ENCODE measurements around the gene ALKAL2.
A peak's percentile ranks its signal among the peaks of the same experiment; 100 is the strongest.
"Not testable (repeated sequence)": the region's sequence is repeated elsewhere in the genome, so short reads cannot be mapped to it uniquely, and the experiment has no call there.

The ALKAL2 gene, protein sequence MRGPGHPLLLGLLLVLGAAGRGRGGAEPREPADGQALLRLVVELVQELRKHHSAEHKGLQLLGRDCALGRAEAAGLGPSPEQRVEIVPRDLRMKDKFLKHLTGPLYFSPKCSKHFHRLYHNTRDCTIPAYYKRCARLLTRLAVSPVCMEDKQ

DNA sequence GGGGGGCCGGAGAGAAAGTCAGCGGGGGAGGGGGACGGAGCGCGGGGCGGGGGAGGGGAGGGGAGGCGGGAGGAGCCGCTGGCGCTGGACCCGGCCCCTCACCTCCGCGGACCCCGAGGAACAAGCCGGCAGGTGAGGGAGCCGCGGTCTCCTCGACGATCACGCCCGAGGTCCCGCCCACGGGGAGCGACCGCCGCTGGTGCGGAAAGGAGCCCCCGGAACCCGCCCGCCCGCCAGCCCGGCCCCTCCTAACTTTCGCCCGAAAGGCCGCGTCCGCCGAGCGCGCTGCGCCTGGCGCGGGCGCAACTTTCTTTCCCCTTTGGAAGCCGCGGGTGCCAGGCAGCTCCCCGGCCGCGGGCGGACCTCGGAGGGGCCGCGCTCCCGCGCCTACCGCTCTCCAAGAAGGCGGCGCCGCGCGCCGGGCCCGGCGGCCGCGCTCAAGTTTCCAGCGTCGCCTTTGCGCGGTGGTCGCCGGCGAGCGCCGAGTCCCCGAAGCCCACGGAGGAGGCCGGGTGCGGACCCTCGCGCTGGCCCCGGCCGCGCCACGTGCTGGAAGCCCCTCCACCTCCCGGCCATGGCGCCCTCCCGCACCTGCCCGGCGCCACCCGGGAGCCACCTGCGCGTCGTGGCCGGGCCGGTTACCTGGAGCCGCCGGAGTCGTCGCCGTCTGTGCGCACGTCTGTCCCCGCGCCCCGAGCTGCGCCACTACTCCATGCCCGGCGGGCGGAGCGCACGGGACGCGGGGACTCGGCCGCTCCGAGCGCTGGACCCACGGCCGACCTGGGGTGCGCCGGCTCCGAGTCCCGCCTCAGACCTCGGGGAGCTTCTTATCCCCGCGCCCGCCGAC, at the start of gene ALKAL2:
Gene ALKAL2 (minus strand): TSS at position 181 of the 847 bp plus-strand sequence. CDS start 256 bp downstream, outside the sequence.
- DNase-seq, result no peak

DNA sequence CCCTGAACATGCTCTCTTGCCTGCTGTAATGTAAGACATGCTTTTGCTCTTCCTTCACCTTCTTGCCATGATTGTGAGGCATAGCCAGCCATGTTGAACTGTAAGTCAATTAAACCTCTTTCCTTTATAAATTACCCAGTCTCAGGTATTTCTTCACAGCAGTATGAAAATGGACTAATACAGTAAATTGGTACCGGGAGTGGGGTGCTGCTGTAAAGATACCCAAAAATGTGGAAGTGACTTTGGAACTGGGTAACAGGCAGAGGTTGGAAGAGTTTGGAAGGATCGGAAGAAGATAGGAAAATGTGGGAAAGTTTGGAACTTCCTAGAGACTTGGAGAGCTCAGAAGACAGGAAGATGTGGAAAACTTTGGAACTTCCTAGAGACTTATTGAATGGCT, 49.1 kb upstream of the ALKAL2 start:
- not testable (repeated sequence) for DNase-seq

DNA sequence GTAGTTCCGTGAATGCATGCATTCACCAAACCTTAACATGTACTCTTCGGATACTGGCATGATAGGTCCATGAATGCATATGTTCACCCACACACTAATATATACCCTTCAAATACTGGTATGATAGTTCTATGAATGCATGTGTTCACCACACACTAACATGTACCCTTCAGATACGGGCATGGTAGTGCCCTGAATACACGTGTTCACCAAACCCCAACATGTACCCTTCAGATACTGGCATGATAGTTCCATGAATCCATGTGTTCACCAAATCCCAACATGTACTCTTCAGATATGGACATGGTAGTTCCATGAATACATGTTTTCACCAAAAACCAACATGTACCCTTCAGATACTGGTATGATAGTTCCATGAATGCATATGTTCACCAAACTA, 48.5 kb upstream of the ALKAL2 start:
- DNase-seq, result no peak

DNA sequence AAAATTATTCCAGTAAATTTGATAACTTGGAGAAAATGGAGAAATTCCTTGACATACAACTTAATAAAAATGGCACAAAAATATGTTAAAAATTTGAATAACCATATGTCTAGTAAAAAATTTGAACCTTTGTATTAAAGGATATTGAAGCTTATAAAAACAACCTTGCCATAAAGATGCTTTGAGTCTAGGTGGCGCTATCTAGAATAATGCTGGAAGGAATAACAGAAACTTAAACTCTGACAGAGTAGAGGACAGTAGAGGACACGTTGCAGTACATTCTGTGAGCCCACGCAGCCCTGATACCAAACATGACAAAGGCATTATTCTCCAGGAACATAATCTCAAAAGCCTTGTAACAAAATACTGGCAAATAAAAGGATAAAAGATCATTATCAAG, 44.7 kb upstream of the ALKAL2 start:
- DNase-seq, result no peak

DNA sequence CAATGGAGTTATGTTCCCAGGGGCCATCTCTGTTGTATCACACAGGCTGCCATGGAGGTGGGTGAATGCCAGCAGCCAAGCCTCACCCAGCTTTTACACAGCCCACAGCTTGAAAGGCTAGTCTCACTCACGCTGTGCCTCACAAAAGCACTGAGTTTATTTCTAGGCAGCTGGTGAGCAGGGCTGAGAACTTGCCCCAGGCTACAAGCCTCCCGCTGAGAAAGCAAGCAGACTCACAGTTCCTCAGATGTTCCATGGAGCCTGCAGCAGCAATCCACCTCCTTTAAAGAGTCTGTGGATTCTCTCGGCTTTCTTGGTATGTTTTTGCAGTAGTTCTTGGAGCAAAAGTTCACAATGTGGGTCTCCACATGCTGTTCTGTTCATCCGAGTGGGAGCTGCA, 40.9 kb upstream of the ALKAL2 start:
- DNase-seq, result no peak

DNA sequence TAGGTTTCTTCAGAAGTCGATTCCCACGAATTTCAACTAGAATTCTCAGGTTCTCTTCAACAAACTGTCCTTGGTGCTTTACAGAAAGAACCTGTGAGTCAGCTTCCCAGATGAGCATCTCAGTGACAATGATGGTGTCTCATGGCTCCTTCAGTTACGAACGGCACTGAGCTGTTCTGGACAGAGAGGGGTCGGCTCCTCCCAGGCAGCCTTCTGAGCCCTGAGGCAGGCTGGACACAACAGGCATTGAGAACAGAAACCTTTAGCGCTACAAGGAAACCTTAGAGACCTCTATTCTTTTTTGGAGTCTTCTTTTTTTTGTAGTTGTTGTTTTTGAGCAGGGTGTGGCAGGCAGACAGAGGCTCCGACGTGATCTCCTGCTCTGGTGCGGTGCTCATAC, 35.1 kb upstream of the ALKAL2 start:
- no peak for DNase-seq

DNA sequence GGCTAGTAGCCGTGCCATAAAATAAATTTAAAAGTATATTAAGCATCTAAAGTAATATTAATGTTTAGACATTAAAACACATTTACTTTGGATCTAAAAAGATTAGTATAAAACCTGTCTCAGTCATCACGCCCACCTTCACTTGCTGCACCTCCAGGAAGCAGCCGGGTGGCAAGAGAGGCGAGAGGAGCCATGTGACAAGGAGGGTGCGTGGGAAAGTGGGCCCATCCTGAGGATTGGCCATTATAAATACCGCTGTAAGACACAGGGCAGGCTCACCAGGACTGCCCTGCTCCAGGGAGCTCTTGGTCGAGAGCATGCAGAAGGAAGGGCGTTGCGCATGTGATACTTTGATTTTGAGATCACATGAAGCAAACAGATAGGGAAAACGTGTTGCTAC, 34.4 kb upstream of the ALKAL2 start:
- no peak for DNase-seq

DNA sequence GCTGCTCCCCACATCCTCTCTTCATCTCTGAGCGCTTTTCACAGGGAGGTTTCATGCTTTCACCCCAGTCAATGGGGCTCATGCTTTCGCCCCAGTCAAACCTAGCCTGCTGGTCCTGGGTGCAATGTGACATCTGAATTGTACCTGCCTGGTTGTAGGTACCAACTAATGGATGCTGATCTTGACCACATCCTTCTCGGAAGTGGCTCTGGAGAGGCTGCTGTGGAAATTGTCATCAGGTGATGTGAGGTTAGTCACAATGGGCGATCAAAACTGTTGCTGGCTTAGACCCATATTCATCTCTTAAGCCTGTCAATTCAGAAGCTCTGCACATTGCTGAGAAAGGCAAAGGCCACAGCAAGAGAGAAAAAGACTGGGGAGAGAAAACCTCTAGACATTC, 32.7 kb upstream of the ALKAL2 start:
- no peak for DNase-seq

DNA sequence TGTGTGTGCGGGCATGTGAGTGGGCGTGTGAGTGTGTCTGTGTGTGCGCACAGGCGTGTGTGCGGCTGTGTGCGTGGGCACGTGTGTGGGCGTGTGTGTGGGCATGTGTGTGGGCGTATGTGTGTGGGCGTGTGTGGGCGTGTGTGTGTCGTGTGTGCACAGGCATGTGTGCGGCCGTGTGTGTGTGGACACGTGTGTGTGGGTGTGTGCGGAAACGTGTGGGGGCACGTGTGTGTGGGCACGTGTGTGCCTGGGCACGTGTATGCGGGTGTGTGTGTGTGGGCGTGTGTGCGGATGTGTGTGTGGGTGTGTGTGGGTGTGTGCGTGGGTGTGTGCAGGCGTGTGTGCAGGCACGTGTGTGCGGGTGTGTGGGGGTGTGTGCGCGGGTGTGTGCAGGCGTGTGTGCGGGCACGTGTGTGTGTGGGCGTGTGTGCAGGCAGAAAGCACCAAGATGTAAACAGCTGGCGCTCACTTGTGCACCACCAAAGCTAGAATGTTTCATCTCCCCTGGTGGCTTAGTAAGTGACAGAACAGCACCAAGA, 31.2 kb upstream of the ALKAL2 start:
- DNase-seq, result peak; percentile 2 to 6

DNA sequence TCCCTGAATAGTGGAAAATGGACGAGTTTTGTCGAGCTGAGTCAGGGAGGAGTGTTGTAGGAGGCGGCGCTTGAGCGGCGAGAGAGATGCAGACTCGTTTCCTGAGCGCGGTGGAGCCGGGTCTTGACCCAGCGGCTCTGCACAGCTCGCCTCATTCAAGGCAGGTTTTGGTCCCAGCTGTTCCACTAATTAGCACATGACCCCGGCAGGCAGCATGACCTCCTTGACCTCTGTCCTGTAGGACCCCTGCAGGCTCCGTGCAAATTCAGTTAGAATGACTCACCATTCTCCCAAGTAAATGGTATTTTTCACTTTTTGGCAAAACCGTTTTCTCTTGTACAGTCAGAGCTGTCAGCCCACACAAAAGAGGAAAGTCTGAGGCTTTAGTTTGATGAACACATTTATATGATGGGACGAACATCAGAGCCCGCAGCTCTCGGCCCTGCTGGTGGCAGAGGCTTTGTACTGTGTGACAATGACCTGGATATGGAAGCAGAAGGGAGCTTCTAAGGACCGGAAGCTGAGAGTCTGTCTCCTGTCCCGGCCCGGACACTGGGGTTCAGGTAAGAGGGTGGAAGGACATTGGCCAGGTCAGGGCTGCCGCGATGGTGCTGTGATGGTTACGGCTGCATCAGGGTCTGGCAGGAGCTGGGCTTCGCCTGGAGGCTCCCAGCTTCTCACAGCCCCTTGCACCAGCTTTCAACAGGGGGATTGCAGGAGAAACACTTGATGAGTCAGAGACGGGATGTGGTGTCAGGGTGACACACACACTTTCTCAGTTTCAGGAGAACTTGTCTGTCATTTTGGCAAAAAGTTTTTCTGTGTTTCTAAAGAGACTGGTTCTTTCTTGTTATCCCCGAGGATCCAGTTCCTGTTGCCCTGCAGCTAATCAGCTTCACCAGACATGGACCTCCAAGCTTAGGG, 29.9 kb upstream of the ALKAL2 start:
- peak; percentile 20 to 26 for DNase-seq

DNA sequence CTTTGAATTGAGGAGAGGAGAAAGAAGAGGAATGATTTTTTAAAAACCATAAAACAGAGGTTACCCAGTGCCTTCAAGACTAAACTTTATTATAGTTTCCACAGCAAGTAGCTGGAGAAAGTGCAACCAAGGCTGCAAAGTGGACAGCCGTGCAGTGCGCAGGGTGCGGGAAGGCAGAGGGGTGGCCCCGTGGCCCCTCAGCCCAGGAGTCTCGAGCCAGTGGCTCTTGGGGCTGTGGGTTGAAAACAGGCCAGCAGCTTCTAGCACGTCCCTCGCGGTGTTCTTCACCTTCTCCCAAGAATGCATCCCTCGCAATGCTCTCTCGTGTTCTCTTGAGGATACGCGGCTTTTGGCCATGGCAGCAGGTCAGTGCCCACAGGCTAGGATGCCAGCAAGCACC, 28.5 kb upstream of the ALKAL2 start:
- DNase-seq, result no peak

DNA sequence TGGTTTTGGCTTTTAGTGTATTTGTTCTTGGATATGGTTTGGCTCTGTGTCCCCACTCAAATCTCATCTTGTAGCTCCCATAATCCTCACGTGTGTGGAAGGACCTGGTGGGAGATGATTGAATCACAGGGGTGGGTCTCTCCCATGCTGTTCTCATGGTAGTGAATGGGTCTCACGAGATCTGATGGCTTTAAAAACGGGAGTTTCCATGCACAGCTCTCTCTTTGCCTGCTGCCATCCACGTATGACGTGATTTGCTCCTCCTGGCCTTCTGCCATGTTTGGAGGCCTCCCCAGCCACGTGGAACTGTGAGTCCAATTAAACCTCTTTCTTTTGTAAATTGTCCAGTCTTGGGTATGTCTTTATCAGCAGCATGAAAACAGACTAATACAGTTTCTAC, 28.0 kb upstream of the ALKAL2 start:
- not testable (repeated sequence) for DNase-seq

DNA sequence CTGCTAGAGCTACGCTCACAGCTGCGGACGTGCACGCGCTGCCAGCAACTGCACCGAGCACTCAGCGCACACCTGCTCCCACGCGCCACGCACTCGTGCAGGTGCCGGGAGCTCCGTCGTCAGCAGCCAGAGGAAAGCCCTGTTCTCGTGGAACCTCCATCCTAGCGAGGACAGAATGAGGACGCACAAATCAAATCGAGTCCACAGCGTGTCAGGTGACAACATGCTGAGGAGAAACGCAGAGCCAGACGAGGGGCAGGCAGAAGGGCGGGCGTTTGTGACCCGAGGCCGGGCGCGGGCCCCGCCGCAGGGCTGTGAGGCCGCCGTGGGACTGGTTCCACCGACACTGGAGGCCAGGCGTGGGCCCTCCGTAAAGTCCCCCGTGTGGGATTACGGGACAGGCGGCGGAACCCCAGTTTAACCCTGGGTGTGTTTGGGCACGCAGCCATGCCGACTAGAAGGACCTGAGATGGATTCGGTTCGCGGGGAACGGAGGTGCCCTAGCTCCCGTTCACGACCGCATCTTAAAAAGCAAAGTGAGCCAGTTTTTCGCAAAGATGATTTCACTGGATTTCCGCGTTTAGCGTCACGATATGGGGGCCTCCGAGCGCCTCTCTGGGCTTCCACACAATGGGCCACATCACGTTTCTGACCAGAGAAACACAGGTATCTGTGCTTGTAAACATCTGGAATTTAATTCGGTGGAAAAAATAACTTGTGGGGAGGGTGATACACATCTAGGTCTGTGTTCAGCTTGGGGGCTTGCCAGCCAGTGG, 26.9 kb upstream of the ALKAL2 start:
- DNase-seq, result no peak

DNA sequence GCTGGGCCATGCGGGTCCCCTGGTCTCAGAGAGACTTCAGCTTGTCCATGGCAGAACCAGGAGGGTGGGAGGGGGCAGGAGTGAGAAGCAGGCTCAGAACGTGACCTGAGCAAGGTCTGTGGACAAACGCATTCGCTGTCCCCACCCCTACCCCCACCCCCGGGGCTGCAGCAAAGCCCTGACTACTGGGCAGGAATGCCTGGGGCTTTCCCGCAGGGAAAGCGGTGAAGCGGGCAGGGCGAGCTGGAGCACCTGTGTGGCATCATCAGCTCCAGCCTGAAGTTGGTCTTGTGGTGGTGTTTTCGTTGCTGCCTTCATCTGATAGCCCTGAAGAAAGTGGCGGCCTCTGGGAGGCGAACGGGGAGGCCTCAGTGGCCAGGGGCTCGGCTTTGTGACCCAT, 26.1 kb upstream of the ALKAL2 start:
- DNase-seq, result no peak

DNA sequence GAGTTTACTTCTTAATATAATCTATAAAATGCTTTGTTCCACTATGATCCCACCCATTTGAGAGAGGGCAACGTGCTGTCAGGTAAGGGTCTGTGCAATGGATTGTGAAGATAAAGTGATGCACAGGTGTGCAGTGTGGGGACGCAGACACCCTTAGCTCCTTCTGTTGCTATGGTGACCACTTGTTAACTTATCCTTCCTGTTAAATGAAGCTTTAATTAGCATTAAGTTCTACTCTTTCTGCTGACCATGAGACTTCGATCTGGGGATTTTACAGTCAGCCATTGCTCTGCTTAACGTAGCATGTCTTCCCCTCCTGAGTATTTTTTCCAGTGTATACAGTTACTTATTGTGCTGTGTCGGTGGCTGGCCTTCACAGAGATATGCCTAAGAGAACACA, 23.1 kb upstream of the ALKAL2 start:
- no peak for DNase-seq

DNA sequence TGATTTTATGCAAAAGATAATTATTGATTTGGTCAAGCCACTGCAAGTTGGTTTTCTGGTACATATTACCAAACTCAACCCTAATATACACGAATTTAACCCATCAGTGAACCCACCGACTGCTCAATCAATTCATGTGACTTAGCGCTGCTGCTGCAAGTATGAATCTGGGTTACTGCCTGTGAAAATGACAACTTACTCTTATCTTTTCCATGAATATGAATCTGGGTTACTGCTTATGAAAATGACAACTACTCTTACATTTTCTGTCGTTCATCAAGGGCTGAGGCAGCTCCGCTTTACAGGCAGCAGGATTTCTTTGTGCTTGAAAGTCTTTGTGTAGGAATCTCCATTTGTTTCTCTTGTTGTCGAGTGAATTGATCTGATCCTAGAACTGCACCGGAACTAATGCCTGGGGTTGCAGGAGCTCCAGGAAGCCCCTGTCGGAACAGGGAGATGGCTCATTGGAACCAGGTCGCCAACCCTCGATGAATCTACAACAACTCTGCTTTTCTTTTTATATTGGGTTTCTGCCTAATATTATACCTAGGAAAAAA, 22.1 kb upstream of the ALKAL2 start:
- DNase-seq, result no peak

DNA sequence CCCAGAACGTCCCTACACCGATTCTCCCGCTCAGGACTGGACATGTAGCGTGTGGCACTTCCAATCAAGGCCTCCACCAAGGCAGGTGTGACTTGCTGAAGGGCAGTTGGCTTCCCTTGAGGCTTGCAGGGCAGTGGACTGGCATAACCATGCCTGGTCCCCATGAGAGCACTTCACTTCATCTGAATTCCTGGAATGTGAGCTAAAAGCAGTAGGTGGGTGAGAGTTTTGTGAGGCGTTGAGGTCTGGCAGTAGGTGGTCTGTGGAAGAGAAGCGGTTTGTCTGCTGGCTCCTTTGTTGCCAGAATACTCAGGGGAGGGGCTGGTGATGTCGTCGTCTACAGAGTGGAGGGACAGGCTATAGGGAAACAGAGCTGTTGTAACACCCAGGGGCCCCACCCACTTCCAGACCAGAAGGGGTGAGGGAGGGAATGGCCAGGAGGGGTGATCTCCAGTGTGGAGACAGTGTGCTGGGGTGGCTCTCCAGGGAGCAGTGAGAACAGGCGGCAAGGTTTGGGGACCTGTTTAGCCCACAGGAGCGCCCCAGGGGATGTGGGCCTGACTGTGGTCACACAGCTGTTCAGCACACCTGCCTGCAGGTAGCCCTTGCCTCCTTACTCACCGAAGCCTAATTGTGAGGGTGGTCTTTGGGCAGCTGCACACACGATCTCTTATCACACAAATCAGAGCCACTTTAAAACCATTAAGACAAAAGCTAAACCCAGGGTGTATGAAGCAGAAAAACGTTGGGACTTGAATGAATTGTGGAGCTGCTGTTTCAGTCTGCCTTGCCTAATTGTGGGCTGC, 21.5 kb upstream of the ALKAL2 start:
- no peak for DNase-seq

DNA sequence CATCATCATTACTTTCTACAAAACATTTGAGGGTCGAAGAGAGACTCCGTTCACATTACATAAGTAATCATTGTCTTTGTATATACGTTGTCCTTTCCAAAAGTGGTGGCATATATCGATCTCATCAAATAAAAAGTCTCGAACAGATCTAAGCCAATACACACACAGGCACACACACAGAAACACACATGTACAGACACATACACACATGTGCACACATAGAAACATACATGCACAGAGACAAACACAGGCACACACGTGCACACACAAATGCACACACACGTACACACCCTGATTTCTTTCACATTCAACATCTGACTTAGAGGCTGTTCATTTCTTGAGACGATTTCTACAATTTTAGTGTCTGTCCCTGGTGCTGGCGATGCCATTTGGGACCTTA, 17.5 kb upstream of the ALKAL2 start:
- no peak for DNase-seq

DNA sequence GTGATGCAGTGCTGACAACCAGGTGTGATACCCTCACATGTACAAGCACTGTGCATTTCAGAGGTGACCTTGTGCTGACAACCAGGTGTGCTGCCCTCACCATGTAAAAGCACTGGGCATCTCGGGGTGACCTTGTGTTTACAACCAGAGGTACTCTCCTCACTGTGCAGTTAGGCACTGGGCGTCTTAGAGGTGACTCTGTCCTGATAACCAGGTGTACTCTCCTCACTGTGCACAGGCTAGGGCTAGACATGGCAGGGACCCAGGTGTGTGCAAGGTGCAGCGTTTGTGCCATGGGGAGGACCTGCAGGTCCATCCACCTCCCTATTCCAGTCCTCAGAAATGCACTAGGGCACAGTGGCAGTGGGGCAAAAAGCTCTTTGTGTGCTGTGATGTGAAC, 8.5 kb upstream of the ALKAL2 start:
- no peak for DNase-seq

DNA sequence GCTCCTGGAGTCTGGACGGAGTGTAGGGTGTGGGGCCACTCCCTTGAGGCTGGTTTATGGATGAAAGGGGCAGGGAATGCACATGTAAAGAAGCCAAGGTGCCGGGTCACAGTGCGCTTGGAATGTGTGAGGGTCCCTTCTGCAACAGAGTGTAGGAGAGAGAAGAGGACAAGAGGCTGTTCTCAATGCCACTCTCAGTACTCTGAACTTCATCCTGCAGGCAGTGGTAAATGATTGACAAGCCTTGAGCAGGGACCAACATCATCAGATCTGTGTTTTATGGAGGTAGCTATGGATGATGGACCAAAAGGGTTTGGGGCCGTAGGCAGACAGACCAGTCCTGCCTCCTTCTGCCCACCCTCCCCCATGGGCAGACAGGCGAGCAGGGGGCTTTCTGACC, 7.2 kb upstream of the ALKAL2 start:
- DNase-seq, result no peak

DNA sequence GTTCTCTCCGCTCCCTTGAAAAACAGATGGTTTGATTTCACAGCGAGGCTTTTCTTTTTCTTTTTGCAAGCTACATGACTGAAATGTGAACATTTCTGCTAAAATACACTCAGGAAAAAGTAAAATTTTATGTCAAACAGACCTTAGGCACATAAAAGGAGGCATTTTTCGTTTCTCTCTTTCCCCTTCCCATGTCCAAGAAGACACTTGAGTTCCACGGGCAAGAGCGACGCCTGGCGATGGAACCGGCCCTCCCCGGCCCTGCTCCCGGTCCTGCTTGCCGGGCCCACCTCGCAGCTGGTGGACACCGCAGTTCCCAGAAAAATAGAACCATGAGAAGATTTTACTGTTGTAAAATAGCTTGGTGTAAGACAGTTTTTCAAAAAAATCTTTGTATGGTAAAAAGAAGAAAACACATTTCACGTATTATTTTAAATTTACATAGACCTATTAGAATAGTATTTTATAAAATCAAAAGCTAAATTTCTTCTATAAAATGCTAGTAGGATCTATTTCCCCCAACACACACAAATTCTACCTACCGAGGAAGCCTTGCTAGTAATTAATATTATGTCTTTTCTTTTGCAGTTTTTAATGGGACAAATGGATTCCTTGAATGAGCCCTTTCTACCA, 2.3 kb upstream of the ALKAL2 start:
- DNase-seq, result peak; percentile 34 to 53

Data from activated CD4-positive, alpha-beta T cell treated with anti-CD3 and anti-CD28 coated beads for 4 hours (primary cell).